Measurements from ENCODE around the gene FARSA. TPM values are rescaled to one million over a fixed set of nuclear protein-coding genes. Genes with fewer than 3 reads are reported as not detected.
"Not testable (repeated sequence)": the region's sequence is repeated elsewhere in the genome, so short reads cannot be mapped to it uniquely, and the experiment has no call there.

The FARSA gene
- total RNA-seq, 1 donor from 2014 or later = 49.1 TPM

GRCh38 chr19:12969292-12969988 is 35.9 kb upstream of the FARSA start, which contains the start of gene DAND5:
DAND5 (plus strand) TSS chr19:12969576; CDS start chr19:12969661, 85 bp downstream.
- H3K9ac ChIP-seq (ENCODE audit: low read depth in 1 of 3, low read length in 3 of 3) = peak within 1 kb of the TSS in 2 of 3 donors; percentile 28 to 60
- no peaks in the 10 kb centered on the region for H3K36me3 ChIP-seq (ENCODE audit: control insufficient read depth in 3 of 3, insufficient read depth in 3 of 3, low read length in 3 of 3)
- no peak within 1 kb of the TSS for H3K27ac ChIP-seq (ENCODE audit: low read depth, low read length)
- H3K4me3 ChIP-seq (ENCODE audit: low read length in 3 of 3) = no peak within 1 kb of the TSS
- H3K27me3 ChIP-seq (ENCODE audit: control insufficient read depth in 3 of 3, insufficient read depth in 3 of 3, low read length in 3 of 3) = no peaks in the 10 kb centered on the region
- peaks cover 3 to 17% (median 15%) of the 10 kb centered on the region in 3 donors for H3K4me1 ChIP-seq (ENCODE audit: control insufficient read depth in 3 of 3, insufficient read depth in 3 of 3, low read length in 3 of 3)
- no peaks in the 10 kb centered on the region for H3K9me3 ChIP-seq (ENCODE audit: control insufficient read depth in 3 of 3, low read length in 3 of 3)

DNA sequence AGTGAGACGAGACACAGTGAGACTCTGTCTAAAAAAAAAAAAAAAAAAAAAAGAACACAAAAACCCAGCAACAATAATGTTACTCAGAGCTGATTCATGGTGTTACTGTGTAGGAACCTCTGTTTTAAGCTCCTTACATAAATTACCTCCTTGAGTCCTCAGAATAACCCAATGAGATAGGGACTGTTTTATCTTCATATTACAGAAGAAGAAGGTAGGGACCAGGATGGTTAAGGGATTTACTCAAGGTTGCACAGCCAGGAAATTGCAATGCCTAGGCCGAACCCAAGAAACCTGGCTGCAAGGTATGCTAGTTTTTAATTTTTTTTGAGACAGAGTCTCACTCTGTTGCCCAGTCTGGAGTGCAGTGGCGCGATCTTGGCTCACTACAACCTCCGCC is 34.4 kb upstream of the FARSA start:
- no peaks in the 10 kb centered on the region for H3K36me3 ChIP-seq (ENCODE audit: control insufficient read depth in 3 of 3, insufficient read depth in 3 of 3, low read length in 3 of 3)
- no peaks in the 10 kb centered on the region for H3K27me3 ChIP-seq (ENCODE audit: control insufficient read depth in 3 of 3, insufficient read depth in 3 of 3, low read length in 3 of 3)
- no peak overlapping the region for H3K9ac ChIP-seq (ENCODE audit: low read depth in 1 of 3, low read length in 3 of 3)
- peaks cover 3 to 17% (median 15%) of the 10 kb centered on the region in 3 donors for H3K4me1 ChIP-seq (ENCODE audit: control insufficient read depth in 3 of 3, insufficient read depth in 3 of 3, low read length in 3 of 3)
- H3K27ac ChIP-seq (ENCODE audit: low read depth, low read length) = no peak overlapping the region
- no peaks in the 10 kb centered on the region for H3K9me3 ChIP-seq (ENCODE audit: control insufficient read depth in 3 of 3, low read length in 3 of 3)
- H3K4me3 ChIP-seq (ENCODE audit: low read length in 3 of 3) = no peak overlapping the region

DNA sequence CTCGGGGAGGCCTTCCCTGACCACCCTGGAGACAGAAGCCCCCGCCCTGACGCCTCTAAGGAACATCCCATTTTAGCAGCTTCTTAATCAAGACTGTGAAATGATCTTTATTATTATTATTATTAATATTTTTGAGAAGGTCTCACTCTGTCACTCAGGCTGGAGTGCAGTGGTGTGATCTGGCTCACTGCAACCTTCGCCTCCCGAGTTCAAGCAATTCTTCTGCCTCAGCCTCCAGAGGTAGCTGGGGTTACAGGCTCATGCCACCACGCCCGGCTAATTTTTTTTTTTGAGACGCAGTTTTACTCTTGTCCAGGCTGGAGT is 32.3 kb upstream of the FARSA start:
- no peaks in the 10 kb centered on the region for H3K27me3 ChIP-seq (ENCODE audit: control insufficient read depth in 3 of 3, insufficient read depth in 3 of 3, low read length in 3 of 3)
- peak overlapping the region in 2 of 3 donors; percentile 72 to 75 for H3K9ac ChIP-seq (ENCODE audit: low read depth in 1 of 3, low read length in 3 of 3)
- H3K9me3 ChIP-seq (ENCODE audit: control insufficient read depth in 3 of 3, low read length in 3 of 3) = no peaks in the 10 kb centered on the region
- H3K36me3 ChIP-seq (ENCODE audit: control insufficient read depth in 3 of 3, insufficient read depth in 3 of 3, low read length in 3 of 3) = no peaks in the 10 kb centered on the region
- peaks cover 3 to 17% (median 15%) of the 10 kb centered on the region in 3 donors for H3K4me1 ChIP-seq (ENCODE audit: control insufficient read depth in 3 of 3, insufficient read depth in 3 of 3, low read length in 3 of 3)
- H3K4me3 ChIP-seq (ENCODE audit: low read length in 3 of 3) = peak overlapping the region in 2 of 3 donors; percentile 69 to 81
- no peak overlapping the region for H3K27ac ChIP-seq (ENCODE audit: low read depth, low read length)

DNA sequence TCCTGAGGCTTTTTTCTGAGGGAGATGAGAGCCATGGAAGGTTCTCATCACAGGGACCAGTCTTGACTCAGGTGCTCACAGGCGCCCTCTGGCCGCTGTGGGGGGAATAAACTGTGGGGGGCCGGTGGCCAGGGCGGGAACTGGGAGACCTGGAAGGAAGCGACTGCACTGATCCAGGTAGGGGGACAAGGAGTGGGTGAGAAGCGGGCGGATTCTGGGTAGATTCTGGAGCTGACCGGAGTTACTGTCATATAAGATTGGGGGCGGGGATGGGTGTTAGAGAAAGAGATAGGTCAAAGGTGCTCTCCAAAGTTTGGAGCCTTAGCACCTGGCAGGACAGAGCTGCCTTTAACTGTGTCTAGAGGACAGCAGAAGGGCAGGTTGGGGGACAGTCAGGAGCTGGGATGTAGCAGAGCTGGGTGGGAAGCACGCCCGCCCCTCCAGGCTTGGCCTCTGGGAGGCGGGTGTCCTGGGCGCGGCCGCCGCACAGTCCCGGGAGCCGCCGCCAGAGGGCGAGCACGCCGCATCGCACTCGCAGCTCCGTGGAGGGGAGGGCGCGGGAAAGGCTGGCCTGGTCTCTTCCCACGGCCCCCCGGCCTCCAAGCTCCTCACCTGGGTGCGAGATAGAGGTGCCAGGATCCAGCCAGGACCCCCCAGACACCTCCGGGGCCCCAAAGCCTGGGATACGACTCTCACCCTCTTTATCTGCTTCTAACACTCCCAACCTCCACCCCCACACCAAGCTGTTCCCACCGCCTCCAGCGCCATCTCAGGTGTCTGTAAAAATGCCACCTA is 31.7 kb upstream of the FARSA start:
- Histone ChIP-seq H3K27ac (ENCODE audit: low read depth, low read length) (no peak overlapping the region), H3K9me3 (ENCODE audit: control insufficient read depth in 3 of 3, low read length in 3 of 3) (no peaks in the 10 kb centered on the region), H3K9ac (ENCODE audit: low read depth in 1 of 3, low read length in 3 of 3) (peak overlapping the region; percentile 21 to 75 (median 72)), H3K36me3 (ENCODE audit: control insufficient read depth in 3 of 3, insufficient read depth in 3 of 3, low read length in 3 of 3) (no peaks in the 10 kb centered on the region), H3K4me3 (ENCODE audit: low read length in 3 of 3) (peak overlapping the region; percentile 69 to 81 (median 80)), H3K4me1 (ENCODE audit: control insufficient read depth in 3 of 3, insufficient read depth in 3 of 3, low read length in 3 of 3) (peaks cover 3 to 17% (median 15%) of the 10 kb centered on the region in 3 donors), H3K27me3 (ENCODE audit: control insufficient read depth in 3 of 3, insufficient read depth in 3 of 3, low read length in 3 of 3) (no peaks in the 10 kb centered on the region)

DNA sequence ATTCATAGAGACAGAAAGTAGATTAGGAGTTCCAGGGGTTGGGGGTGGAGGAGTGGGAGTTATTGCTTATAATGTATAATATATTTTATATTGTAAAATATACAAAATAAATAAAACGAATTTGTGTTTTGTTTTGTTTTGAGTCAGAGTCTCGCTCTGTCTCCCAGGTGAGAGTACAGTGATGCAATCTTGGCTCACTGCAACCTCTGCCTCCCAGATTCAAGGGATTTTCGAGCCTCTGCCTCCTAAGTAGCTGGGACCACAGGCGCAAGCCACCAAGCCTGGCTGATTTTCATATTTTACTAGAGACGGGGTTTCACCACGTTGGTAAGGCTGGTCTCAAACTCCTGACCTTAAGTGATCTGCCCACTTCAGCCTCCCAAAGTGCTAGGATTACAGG is 26.0 kb upstream of the FARSA start:
- H3K27me3 ChIP-seq (ENCODE audit: control insufficient read depth in 3 of 3, insufficient read depth in 3 of 3, low read length in 3 of 3) = no peaks in the 10 kb centered on the region
- H3K9ac ChIP-seq (ENCODE audit: low read depth in 1 of 3, low read length in 3 of 3) = no peak overlapping the region
- H3K36me3 ChIP-seq (ENCODE audit: control insufficient read depth in 3 of 3, insufficient read depth in 3 of 3, low read length in 3 of 3) = peaks cover 0 to 8% (median 0%) of the 10 kb centered on the region in 3 donors
- H3K4me1 ChIP-seq (ENCODE audit: control insufficient read depth in 3 of 3, insufficient read depth in 3 of 3, low read length in 3 of 3) = peaks cover 16 to 23% (median 19%) of the 10 kb centered on the region in 3 donors
- no peaks in the 10 kb centered on the region for H3K9me3 ChIP-seq (ENCODE audit: control insufficient read depth in 3 of 3, low read length in 3 of 3)
- no peak overlapping the region for H3K27ac ChIP-seq (ENCODE audit: low read depth, low read length)
- no peak overlapping the region for H3K4me3 ChIP-seq (ENCODE audit: low read length in 3 of 3)

DNA sequence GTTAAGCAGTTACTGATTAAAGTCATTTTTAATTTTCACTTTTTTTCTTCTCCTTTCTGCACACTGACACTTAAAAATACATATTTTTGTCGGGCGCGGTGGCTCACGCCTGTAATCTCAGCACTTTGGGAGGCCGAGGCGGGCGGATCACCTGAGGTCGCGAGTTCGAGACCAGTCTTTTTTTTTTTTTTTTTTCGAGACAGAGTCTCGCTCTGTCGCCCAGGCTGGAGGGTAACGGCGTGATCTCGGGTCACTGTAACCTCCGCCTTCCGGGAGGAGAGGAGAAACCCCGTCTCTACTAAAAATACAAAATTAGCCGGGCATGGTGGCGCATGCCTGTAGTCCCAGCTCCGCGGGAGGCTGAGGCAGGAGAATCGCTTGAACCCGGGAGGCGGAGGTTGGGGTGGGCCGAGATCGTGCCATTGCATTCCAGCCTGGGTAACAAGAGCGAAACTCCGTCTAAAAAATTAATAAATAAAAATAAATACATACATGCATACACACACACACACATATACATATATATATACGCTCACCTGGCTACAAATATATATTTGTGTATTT is 24.0 kb upstream of the FARSA start:
- peak overlapping the region; percentile 81 for H3K27ac ChIP-seq (ENCODE audit: low read depth, low read length)
- not testable (repeated sequence) for H3K9me3 ChIP-seq (ENCODE audit: control insufficient read depth in 3 of 3, low read length in 3 of 3); H3K27me3 ChIP-seq (ENCODE audit: control insufficient read depth in 3 of 3, insufficient read depth in 3 of 3, low read length in 3 of 3)
- peaks cover 35 to 40% (median 36%) of the 10 kb centered on the region in 3 donors for H3K4me1 ChIP-seq (ENCODE audit: control insufficient read depth in 3 of 3, insufficient read depth in 3 of 3, low read length in 3 of 3)
- peak overlapping the region; percentile 86 to 98 (median 91) for H3K4me3 ChIP-seq (ENCODE audit: low read length in 3 of 3)
- H3K36me3 ChIP-seq (ENCODE audit: control insufficient read depth in 3 of 3, insufficient read depth in 3 of 3, low read length in 3 of 3) = peaks cover 14 to 16% (median 15%) of the 10 kb centered on the region in 3 donors
- H3K9ac ChIP-seq (ENCODE audit: low read depth in 1 of 3, low read length in 3 of 3) = peak overlapping the region; percentile 91 to 95 (median 92)

- Histone ChIP-seq H3K27ac (ENCODE audit: low read depth, low read length) (peak within 1 kb of the TSS; percentile 81), H3K4me3 (ENCODE audit: low read length in 3 of 3) (peak within 1 kb of the TSS; percentile 86 to 98 (median 91)), H3K4me1 (ENCODE audit: control insufficient read depth in 3 of 3, insufficient read depth in 3 of 3, low read length in 3 of 3) (peaks cover 39 to 48% (median 40%) of the 10 kb centered on the region in 3 donors), H3K9ac (ENCODE audit: low read depth in 1 of 3, low read length in 3 of 3) (peak within 1 kb of the TSS; percentile 91 to 95 (median 92)), H3K27me3 (ENCODE audit: control insufficient read depth in 3 of 3, insufficient read depth in 3 of 3, low read length in 3 of 3) (no peaks in the 10 kb centered on the region), H3K36me3 (ENCODE audit: control insufficient read depth in 3 of 3, insufficient read depth in 3 of 3, low read length in 3 of 3) (peaks cover 19 to 24% (median 21%) of the 10 kb centered on the region in 3 donors), H3K9me3 (ENCODE audit: control insufficient read depth in 3 of 3, low read length in 3 of 3) (no peaks in the 10 kb centered on the region)
Observed at GRCh38 chr19:12956446-12957388, 23.2 kb upstream of the FARSA start, which contains the start of gene GADD45GIP1. GADD45GIP1 (minus strand) TSS chr19:12957223; CDS start chr19:12957212, 11 bp downstream.

DNA sequence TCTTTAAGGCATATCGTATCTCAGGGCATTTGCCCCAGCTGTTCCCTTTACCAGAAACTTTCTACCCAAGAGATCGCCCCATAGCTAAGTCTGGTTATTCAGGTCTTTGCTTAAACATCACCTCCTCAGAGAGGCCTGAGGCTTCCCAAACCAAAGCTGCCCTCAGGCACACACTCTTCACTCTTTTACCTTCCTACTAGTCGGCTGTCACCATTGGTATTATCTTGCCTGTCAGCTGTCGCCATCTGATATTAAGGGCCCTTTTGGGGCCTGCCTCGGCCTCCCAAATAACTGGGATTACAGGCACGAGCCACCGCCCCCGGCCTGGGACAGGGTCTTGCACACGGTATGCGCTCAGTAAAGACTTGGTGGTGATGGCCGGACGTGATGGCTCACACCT is 22.5 kb upstream of the FARSA start:
- H3K27me3 ChIP-seq (ENCODE audit: control insufficient read depth in 3 of 3, insufficient read depth in 3 of 3, low read length in 3 of 3) = no peaks in the 10 kb centered on the region
- peaks cover 21 to 29% (median 26%) of the 10 kb centered on the region in 3 donors for H3K36me3 ChIP-seq (ENCODE audit: control insufficient read depth in 3 of 3, insufficient read depth in 3 of 3, low read length in 3 of 3)
- H3K4me3 ChIP-seq (ENCODE audit: low read length in 3 of 3) = peak overlapping the region; percentile 86 to 98 (median 91)
- H3K9ac ChIP-seq (ENCODE audit: low read depth in 1 of 3, low read length in 3 of 3) = peak overlapping the region; percentile 54 to 95 (median 91)
- no peaks in the 10 kb centered on the region for H3K9me3 ChIP-seq (ENCODE audit: control insufficient read depth in 3 of 3, low read length in 3 of 3)
- peaks cover 41 to 51% (median 42%) of the 10 kb centered on the region in 3 donors for H3K4me1 ChIP-seq (ENCODE audit: control insufficient read depth in 3 of 3, insufficient read depth in 3 of 3, low read length in 3 of 3)
- H3K27ac ChIP-seq (ENCODE audit: low read depth, low read length) = no peak overlapping the region

- peak overlapping the region; percentile 54 to 91 (median 57) for H3K9ac ChIP-seq (ENCODE audit: low read depth in 1 of 3, low read length in 3 of 3)
- H3K27ac ChIP-seq (ENCODE audit: low read depth, low read length); H3K27me3 ChIP-seq (ENCODE audit: control insufficient read depth in 3 of 3, insufficient read depth in 3 of 3, low read length in 3 of 3); H3K9me3 ChIP-seq (ENCODE audit: control insufficient read depth in 3 of 3, low read length in 3 of 3): not testable (repeated sequence)
- peak overlapping the region; percentile 86 to 98 (median 91) for H3K4me3 ChIP-seq (ENCODE audit: low read length in 3 of 3)
- H3K4me1 ChIP-seq (ENCODE audit: control insufficient read depth in 3 of 3, insufficient read depth in 3 of 3, low read length in 3 of 3) = peaks cover 41 to 51% (median 42%) of the 10 kb centered on the region in 3 donors
- peaks cover 23 to 32% (median 28%) of the 10 kb centered on the region in 3 donors for H3K36me3 ChIP-seq (ENCODE audit: control insufficient read depth in 3 of 3, insufficient read depth in 3 of 3, low read length in 3 of 3)
Observed at GRCh38 chr19:12955575-12955974, 22.1 kb upstream of the FARSA start.
